K562 (cell line): ENCODE measurements around the gene JSRP1. TPM values are rescaled to one million over a fixed set of nuclear protein-coding genes. Genes with fewer than 3 reads are reported as not detected.

Experiments
- ATAC-seq: fragments of 200-7000 bp; cut with Tn5 transposase; 3 replicates; pipeline ENCODE4 v1.9.1; 2020; ENCODE audit warnings: moderate library complexity
- BruUV-seq: library from RNA; stranded (reverse); fragments of 400-500 nt; replicated peaks from 2 replicates; lab custom pipeline; 2021; lab: Mats Ljungman, UMichigan
- CTCF ChIA-PET: fragments of 300-600 bp; formaldehyde crosslinking; extraction: SDS; loops from one replicate; lab custom pipeline; 2021; ENCODE audit warnings: low intra/inter-chr PET ratio; lab: Yijun Ruan, JAX
- POLR2A ChIA-PET: fragments of 300-600, 350-650 bp; sonication (Branson Sonifier 250); formaldehyde crosslinking; extraction: SDS; loops from one replicate; lab custom pipeline; 2021; ENCODE audit warnings: antibody characterized with exemption, inconsistent platforms; lab: Yijun Ruan, JAX
- DNase-seq, 4 experiments: peaks; one replicate each; pipeline versions ENCODE4 v3.0.0 to v3.0.0-alpha.2; 2011 to 2018; ENCODE audit warnings: low spot score in 3 of 4, mixed read lengths in 3 of 4; ENCODE audit errors: extremely low read depth in 1 of 4
- FAIRE-seq: peaks from 2 replicates; lab custom pipeline; 2011; peaks lifted over from hg19 to GRCh38; lab: Jason Lieb, UNC
- H2AFZ ChIP-seq: 2 replicates; pipeline ENCODE4 v1.6.0; 2011; ENCODE audit warnings: low read depth, low read length, control low read depth, inconsistent platforms
- H3K27ac ChIP-seq: fragments of 200-600 bp; 3 replicates; pipeline ENCODE4 v1.8.0; 2011; ENCODE audit warnings: low read depth, mild to moderate bottlenecking, control low read depth, inconsistent platforms, low read length, moderate library complexity, mixed read lengths; ENCODE audit errors: extremely low read depth
- H3K27me3 ChIP-seq, 2 experiments: fragments of 300-600 bp in 1 of 2; 2 replicates in 1 of 2; 3 replicates in 1 of 2; pipeline versions ENCODE4 v1.6.0 to v1.8.0; 2011; ENCODE audit warnings: inconsistent platforms in 2 of 2, low read length in 2 of 2, mild to moderate bottlenecking in 1 of 2, mixed read lengths in 1 of 2, moderate library complexity in 1 of 2; ENCODE audit not compliant: control insufficient read depth in 2 of 2, insufficient read depth in 2 of 2
- H3K36me3 ChIP-seq: fragments of 300-600 bp; 3 replicates; pipeline ENCODE4 v1.8.0; 2011; ENCODE audit warnings: mild to moderate bottlenecking, low read length, inconsistent platforms; ENCODE audit not compliant: control insufficient read depth, insufficient read depth
- H3K4me1 ChIP-seq, 2 experiments: fragments of 200-600 bp in 1 of 2; replicated peaks in 1 of 2; 2 replicates in 1 of 2; 3 replicates in 1 of 2; pipeline versions ENCODE4 v1.5.1 to v1.8.0; 2011; ENCODE audit warnings: inconsistent platforms in 2 of 2, low read length in 2 of 2, mild to moderate bottlenecking in 1 of 2, mixed read lengths in 1 of 2, moderate library complexity in 1 of 2; ENCODE audit not compliant: control insufficient read depth in 2 of 2, insufficient read depth in 2 of 2
- H3K4me2 ChIP-seq: 2 replicates; pipeline ENCODE4 v1.6.1; 2011; ENCODE audit warnings: low read length, control low read depth, inconsistent platforms, mixed read lengths; ENCODE audit not compliant: insufficient read depth
- H3K4me3 ChIP-seq: fragments of 200-600 bp; sonication (generic), shearing (Covaris generic); 2 replicates; pipeline ENCODE4 v1.5.1; 2016; ENCODE audit warnings: control low read depth, inconsistent platforms
- H3K79me2 ChIP-seq: fragments of 200-600 bp; 3 replicates; pipeline ENCODE4 v1.8.0; 2011; ENCODE audit warnings: low read length, inconsistent platforms; ENCODE audit not compliant: control insufficient read depth, insufficient read depth
- H3K9ac ChIP-seq, 2 experiments: 2 replicates each; pipeline versions ENCODE4 v1.6.0 to v1.6.1; 2011; ENCODE audit warnings: low read depth in 2 of 2, low read length in 2 of 2, control low read depth in 1 of 2, inconsistent platforms in 1 of 2, mild to moderate bottlenecking in 1 of 2, mixed read lengths in 1 of 2; ENCODE audit not compliant: insufficient read depth in 1 of 2
- H3K9me1 ChIP-seq: one replicate; pipeline ENCODE4 v1.6.0; 2011; ENCODE audit warnings: inconsistent platforms, mild to moderate bottlenecking, low read length, moderate library complexity; ENCODE audit not compliant: control insufficient read depth, insufficient read depth
- H3K9me3 ChIP-seq: replicated peaks from 2 replicates; pipeline ENCODE4 v1.5.1; 2011; ENCODE audit warnings: low read depth, low read length, inconsistent platforms; ENCODE audit not compliant: control insufficient read depth, insufficient read depth
- H4K20me1 ChIP-seq: replicated peaks from 2 replicates; pipeline ENCODE4 v1.6.1; 2011; ENCODE audit warnings: low read length, inconsistent platforms, mixed read lengths; ENCODE audit not compliant: control insufficient read depth, insufficient read depth
- MAZ ChIP-seq, 2 experiments: fragments of 450-650 bp in 1 of 2; sonication (generic) in 1 of 2; formaldehyde crosslinking; IDR thresholded peaks in 1 of 2; conservative IDR thresholded peaks in 1 of 2; 2 replicates each; pipeline versions ENCODE4 v1.4.0 to v1.5.0; 2020; ENCODE audit warnings: mild to moderate bottlenecking in 1 of 2, missing genetic modification reagents in 1 of 2
- NCOA6 ChIP-seq: fragments of 450-650 bp; IDR thresholded peaks from 2 replicates; pipeline ENCODE4 v1.6.1; 2017; ENCODE audit warnings: mild to moderate bottlenecking
- POLR2AphosphoS5 ChIP-seq: IDR thresholded peaks from 2 replicates; pipeline ENCODE4 v1.6.1; 2011; ENCODE audit warnings: mild to moderate bottlenecking, low read depth, low read length, moderate library complexity; ENCODE audit not compliant: control insufficient read depth, insufficient read depth
- RBM22 ChIP-seq: fragments of 200-400 bp; formaldehyde crosslinking; IDR thresholded peaks from 2 replicates; pipeline ENCODE4 v1.6.1; 2018; ENCODE audit warnings: low read length, low read depth; ENCODE audit not compliant: poor library complexity, severe bottlenecking
- SMAD2 ChIP-seq: fragments of 150-350 bp; IDR thresholded peaks from 2 replicates; pipeline ENCODE4 v1.6.1; 2014; ENCODE audit warnings: low read depth, mild to moderate bottlenecking, low read length
- ZBTB33 ChIP-seq: sonication (generic); formaldehyde crosslinking; IDR thresholded peaks from 2 replicates; pipeline ENCODE4 v1.8.1; 2023; ENCODE audit warnings: mild to moderate bottlenecking, missing genetic modification reagents
- ZEB2 ChIP-seq: fragments of 450-650 bp; IDR thresholded peaks from 2 replicates; pipeline ENCODE4 v1.6.1; 2016
- ZNF398 ChIP-seq: fragments of 250-450 bp; sonication (Bioruptor Pico); IDR thresholded peaks from 2 replicates; pipeline ENCODE4 v1.8.0; 2021; ENCODE audit warnings: moderate library complexity, mild to moderate bottlenecking, inconsistent platforms
- ZNF444 ChIP-seq: fragments of 250-450 bp; sonication (Bioruptor Pico); IDR thresholded peaks from 2 replicates; pipeline ENCODE4 v1.4.0; 2020; ENCODE audit warnings: mild to moderate bottlenecking, moderate library complexity
- ZNF764 ChIP-seq: fragments of 250-450 bp; sonication (Bioruptor Pico); IDR thresholded peaks from 2 replicates; pipeline ENCODE4 v1.4.0; 2020; ENCODE audit warnings: low read depth, mild to moderate bottlenecking, moderate library complexity
- WGBS: fragments of 100-300 bp; shearing (Covaris generic); methylation state at CpG from one replicate; pipeline ENCODE4 v1.1.6; 2016; ENCODE audit warnings: low coverage, mixed read lengths; ENCODE audit not compliant: insufficient coverage; ENCODE audit errors: missing lambda C conversion rate; 5-methylcytosine and 5-hydroxymethylcytosine counted together
- in situ Hi-C: fragments of 300-500 bp; cut with MboI; formaldehyde crosslinking; loops from 4 replicates; pipeline ENCODE4 v1.15.0; 2018; ENCODE audit warnings: inconsistent platforms, mixed read lengths
- intact Hi-C: fragments of 100-400 bp; cut with micrococcal nuclease; formaldehyde crosslinking; loops from 2 replicates; pipeline ENCODE4 v1.14.2; 2022
- polyA plus RNA-seq, 8 experiments: library from polyadenylated mRNA; depleted of rRNA in 4 of 8; stranded (reverse) in 5 of 8; unstranded in 3 of 8; fragments of >200 nt; fragmentation: Nextera tagmentation in 2 of 8; fragmentation: Illumina TruSeq in 1 of 8; extraction: Ambion mirVana in 2 of 8; extraction: Trizol in 1 of 8; gene quantifications; 2 replicates each; pipeline versions ENCODE4 v1.2.1 to v1.2.3, GENCODE V29; 2011 to 2014; ENCODE audit warnings: inconsistent platforms in 1 of 8, missing spikeins in 1 of 8
- total RNA-seq, 7 experiments: library from RNA; depleted of rRNA in 6 of 7; stranded (reverse); fragments of >200 nt in 6 of 7; fragmentation: Illumina TruSeq in 2 of 7; extraction: Trizol in 2 of 7; gene quantifications; 2 replicates each; pipeline versions ENCODE4 v1.2.1 to v1.2.3, GENCODE V29; 2011 to 2021; ENCODE audit warnings: low replicate concordance in 1 of 7
- TF ChIP-seq, protein P1 (sequence below): sonication (generic); formaldehyde crosslinking; IDR thresholded peaks from 2 replicates; pipeline ENCODE4 v1.8.0; 2022; ENCODE audit warnings: missing genetic modification reagents, mild to moderate bottlenecking, borderline replicate concordance

The JSRP1 gene
- total and polyA plus RNA-seq, 9 of the 15 experiments (the other 6 are each of a cell fraction or from before 2014, with no cell fraction given): 0.08 to 1.2 (median 0.51) TPM; not detected in 4

DNA sequence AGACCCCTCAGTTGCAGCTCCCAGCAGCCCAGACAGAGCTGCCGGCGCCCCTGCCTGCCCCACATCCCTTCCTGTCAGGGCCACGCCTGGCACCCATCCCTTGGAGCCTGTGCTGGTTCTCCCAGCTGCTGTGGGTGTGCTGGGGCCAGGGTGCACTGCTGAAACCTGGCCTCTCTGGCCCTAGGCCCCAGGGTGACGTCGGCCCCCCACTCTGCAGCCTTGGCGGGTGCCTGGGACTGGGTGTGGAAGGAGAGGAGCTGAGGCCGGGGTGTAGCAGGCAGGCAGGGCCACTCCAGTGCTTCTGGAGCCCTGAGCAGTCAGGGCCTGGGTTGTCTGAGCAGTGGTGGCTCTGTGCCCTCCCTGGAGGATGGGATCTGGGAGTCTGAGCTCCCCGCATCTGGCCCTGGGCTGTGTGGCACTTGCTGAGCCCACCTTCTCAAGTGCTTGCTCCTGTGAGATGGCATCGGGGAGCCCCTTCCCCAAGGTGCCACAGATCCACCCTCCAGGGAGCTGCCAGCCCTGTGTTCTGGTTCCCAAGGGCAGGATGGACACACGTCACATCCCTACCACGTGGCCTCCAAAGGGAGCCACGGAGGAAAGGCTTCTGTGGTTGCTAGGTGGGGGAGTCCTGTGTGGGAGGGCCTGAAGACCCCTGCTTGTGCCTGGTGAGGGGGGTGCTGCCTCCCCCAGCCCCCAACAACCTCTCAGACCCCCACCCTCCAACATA, 25.2 kb downstream of the JSRP1 start (continued):
- peak; percentile 42; the same call in 1 of the 2 replicates for TF ChIP-seq POLR2AphosphoS5

DNA sequence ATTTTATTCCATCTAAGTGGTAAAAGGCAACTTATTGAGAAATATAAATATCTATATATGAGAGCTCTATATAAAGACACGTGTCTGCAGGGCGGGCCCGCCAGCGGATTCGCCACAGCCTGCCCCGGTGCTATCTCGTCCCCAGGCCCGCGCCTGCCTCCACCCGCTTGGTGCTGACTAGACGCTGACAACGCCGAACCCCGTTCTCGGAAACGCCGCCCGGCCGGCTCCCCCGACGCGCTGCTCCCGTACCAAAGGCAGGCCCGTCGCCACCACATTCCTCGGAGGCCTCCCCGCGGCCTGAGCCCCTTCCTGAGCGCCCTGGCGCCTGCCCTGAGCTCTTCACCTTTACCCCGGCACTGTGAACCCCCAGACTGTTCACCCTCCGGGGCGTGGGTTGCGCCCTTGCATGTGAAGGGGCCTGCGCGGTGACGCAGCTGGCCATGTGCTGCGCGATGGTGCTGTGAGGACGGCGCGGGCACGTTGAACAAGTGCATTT, 26.1 kb downstream of the JSRP1 start:
- Histone ChIP-seq H2AFZ (no peak overlapping the region), H3K27me3 (no peaks in the 10 kb centered on the region), H3K9ac (peak overlapping the region in 1 of 2 experiments; percentile 58; a peak in 1 of 4 replicates), H3K4me2 (no peak overlapping the region), H3K79me2 (peaks cover 28% of the 10 kb centered on the region), H3K9me3 (no peaks in the 10 kb centered on the region), H3K27ac (no peak overlapping the region), H3K9me1 (no peaks in the 10 kb centered on the region), H3K4me3 (no peak overlapping the region), H3K4me1 (peaks cover 0 to 73% of the 10 kb centered on the region in 2 experiments; a peak in 3 of 5 replicates), H4K20me1 (0 out of 2 replicates have a peak, but pooled peaks cover 9% of the 10 kb centered on the region), H3K36me3 (peaks cover 87% of the 10 kb centered on the region; the same call in 2 of the 3 replicates)
- DNase-seq (no peak), ATAC-seq (no peak), FAIRE-seq (no peak)
- in situ Hi-C loops: loop anchor here (10.0 kb wide), 1 partner anchor 85 kb away; no protein-coding TSS in a partner anchor
- no TSS peak for BruUV-seq
- ChIA-PET POLR2A (interaction anchor here (0.6 to 1.9 kb wide), 4 partner anchors 8 to 59 kb away, joined by 3 to 9 read pairs (median 6); no protein-coding TSS in a partner anchor), CTCF (no interaction called here)
- intact Hi-C loops: no loop called here
- 88% methylated on average over 33 of the region's 43 CpGs for WGBS
- TF ChIP-seq ZNF398 (CRISPR knock-in tag): no peak
- TF ChIP-seq MAZ (CRISPR knock-in tag; conservative IDR thresholded peaks at IDR 0.05 in 1 of 2, IDR thresholded peaks at IDR 0.05 in 1 of 2): no peak
- no peak for TF ChIP-seq ZEB2
- no peak for TF ChIP-seq ZNF764
- TF ChIP-seq ZBTB33 (CRISPR knock-in tag): peak; percentile 67
- no peak for TF ChIP-seq RBM22
- no peak for TF ChIP-seq SMAD2
- TF ChIP-seq, protein P1, sequence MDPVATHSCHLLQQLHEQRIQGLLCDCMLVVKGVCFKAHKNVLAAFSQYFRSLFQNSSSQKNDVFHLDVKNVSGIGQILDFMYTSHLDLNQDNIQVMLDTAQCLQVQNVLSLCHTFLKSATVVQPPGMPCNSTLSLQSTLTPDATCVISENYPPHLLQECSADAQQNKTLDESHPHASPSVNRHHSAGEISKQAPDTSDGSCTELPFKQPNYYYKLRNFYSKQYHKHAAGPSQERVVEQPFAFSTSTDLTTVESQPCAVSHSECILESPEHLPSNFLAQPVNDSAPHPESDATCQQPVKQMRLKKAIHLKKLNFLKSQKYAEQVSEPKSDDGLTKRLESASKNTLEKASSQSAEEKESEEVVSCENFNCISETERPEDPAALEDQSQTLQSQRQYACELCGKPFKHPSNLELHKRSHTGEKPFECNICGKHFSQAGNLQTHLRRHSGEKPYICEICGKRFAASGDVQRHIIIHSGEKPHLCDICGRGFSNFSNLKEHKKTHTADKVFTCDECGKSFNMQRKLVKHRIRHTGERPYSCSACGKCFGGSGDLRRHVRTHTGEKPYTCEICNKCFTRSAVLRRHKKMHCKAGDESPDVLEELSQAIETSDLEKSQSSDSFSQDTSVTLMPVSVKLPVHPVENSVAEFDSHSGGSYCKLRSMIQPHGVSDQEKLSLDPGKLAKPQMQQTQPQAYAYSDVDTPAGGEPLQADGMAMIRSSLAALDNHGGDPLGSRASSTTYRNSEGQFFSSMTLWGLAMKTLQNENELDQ: no peak
- no peak for TF ChIP-seq NCOA6
- no peak for TF ChIP-seq ZNF444 (CRISPR knock-in tag)
